ENCODE results near the gene ABHD2. TPM values are rescaled to one million over a fixed set of nuclear protein-coding genes. Genes with fewer than 3 reads are reported as not detected.
"Not testable (repeated sequence)": the region's sequence is repeated elsewhere in the genome, so short reads cannot be mapped to it uniquely, and the experiment has no call there.

ABHD2 gene
- total RNA-seq, 3 donors from 2014 or later = 48.9 to 72.6 (median 64.1) TPM

GRCh38 chr15:89115547-89115946 is 27.3 kb downstream of the ABHD2 start:
- Mint-ChIP-seq H3K36me3 (ENCODE audit: insufficient read depth) (peaks cover 33% of the 10 kb centered on the region), H3K4me1 (ENCODE audit: low read depth) (peaks cover 17% of the 10 kb centered on the region), H3K9me3 (no peaks in the 10 kb centered on the region), H3K4me3 (no peak overlapping the region), H3K27me3 (ENCODE audit: low read depth) (no peaks in the 10 kb centered on the region)
- ATAC-seq = no peak
- DNase-seq = no peak

- DNase-seq (no peak), ATAC-seq (no peak)
- H3K36me3 Mint-ChIP-seq (ENCODE audit: insufficient read depth) = peaks cover 42% of the 10 kb centered on the region
- H3K27me3 Mint-ChIP-seq (ENCODE audit: low read depth) = no peaks in the 10 kb centered on the region
- peaks cover 16% of the 10 kb centered on the region for H3K4me1 Mint-ChIP-seq (ENCODE audit: low read depth)
- no peaks in the 10 kb centered on the region for H3K9me3 Mint-ChIP-seq
- no peak overlapping the region for H3K4me3 Mint-ChIP-seq
Measured at GRCh38 chr15:89116404-89116803, 28.1 kb downstream of the ABHD2 start.

- Mint-ChIP-seq H3K4me3 (no peak overlapping the region), H3K27me3 (ENCODE audit: low read depth) (no peaks in the 10 kb centered on the region), H3K36me3 (ENCODE audit: insufficient read depth) (peaks cover 49% of the 10 kb centered on the region), H3K9me3 (no peaks in the 10 kb centered on the region), H3K4me1 (ENCODE audit: low read depth) (peaks cover 6% of the 10 kb centered on the region)
- no peak for DNase-seq
- no peak for ATAC-seq
Measured at GRCh38 chr15:89117790-89118189, 29.5 kb downstream of the ABHD2 start.

GRCh38 chr15:89118481-89118989 is 30.3 kb downstream of the ABHD2 start:
- H3K4me3 Mint-ChIP-seq = no peak overlapping the region
- no peaks in the 10 kb centered on the region for H3K4me1 Mint-ChIP-seq (ENCODE audit: low read depth)
- H3K27me3 Mint-ChIP-seq (ENCODE audit: low read depth) = no peaks in the 10 kb centered on the region
- H3K36me3 Mint-ChIP-seq (ENCODE audit: insufficient read depth) = peaks cover 50% of the 10 kb centered on the region
- DNase-seq = no peak
- no peaks in the 10 kb centered on the region for H3K9me3 Mint-ChIP-seq
- no peak for ATAC-seq

- H3K4me1 Mint-ChIP-seq (ENCODE audit: low read depth) = no peaks in the 10 kb centered on the region
- H3K4me3 Mint-ChIP-seq = no peak overlapping the region
Measured at GRCh38 chr15:89119489-89120478, 31.5 kb downstream of the ABHD2 start.

GRCh38 chr15:89120479-89121000 is 32.3 kb downstream of the ABHD2 start:
- not testable (repeated sequence) for ATAC-seq; DNase-seq; H3K4me1 Mint-ChIP-seq (ENCODE audit: low read depth); H3K4me3 Mint-ChIP-seq; H3K9me3 Mint-ChIP-seq; H3K27me3 Mint-ChIP-seq (ENCODE audit: low read depth)
- H3K36me3 Mint-ChIP-seq (ENCODE audit: insufficient read depth) = peaks cover 44% of the 10 kb centered on the region

More at GRCh38 chr15:89119489-89120478, 31.5 kb downstream of the ABHD2 start:
- DNase-seq (no peak), ATAC-seq (no peak)
- Mint-ChIP-seq H3K27me3 (ENCODE audit: low read depth) (no peaks in the 10 kb centered on the region), H3K9me3 (no peaks in the 10 kb centered on the region), H3K36me3 (ENCODE audit: insufficient read depth) (peaks cover 45% of the 10 kb centered on the region)

- peaks cover 50% of the 10 kb centered on the region for H3K36me3 Mint-ChIP-seq (ENCODE audit: insufficient read depth)
Measured at GRCh38 chr15:89121414-89121813, 33.2 kb downstream of the ABHD2 start.

GRCh38 chr15:89122505-89123180 is 34.4 kb downstream of the ABHD2 start:
- Mint-ChIP-seq H3K9me3 (no peaks in the 10 kb centered on the region), H3K36me3 (ENCODE audit: insufficient read depth) (peaks cover 42% of the 10 kb centered on the region), H3K4me3 (no peak overlapping the region), H3K4me1 (ENCODE audit: low read depth) (peaks cover 2% of the 10 kb centered on the region), H3K27me3 (ENCODE audit: low read depth) (no peaks in the 10 kb centered on the region)
- ATAC-seq (no peak), DNase-seq (no peak)

More at GRCh38 chr15:89121414-89121813, 33.2 kb downstream of the ABHD2 start:
- H3K4me3 Mint-ChIP-seq = no peak overlapping the region
- DNase-seq = no peak
- ATAC-seq = no peak
- H3K9me3 Mint-ChIP-seq = no peaks in the 10 kb centered on the region
- H3K4me1 Mint-ChIP-seq (ENCODE audit: low read depth) = peaks cover 2% of the 10 kb centered on the region
- no peaks in the 10 kb centered on the region for H3K27me3 Mint-ChIP-seq (ENCODE audit: low read depth)

- Mint-ChIP-seq H3K36me3 (ENCODE audit: insufficient read depth) (peaks cover 41% of the 10 kb centered on the region), H3K4me3 (no peak overlapping the region), H3K27me3 (ENCODE audit: low read depth) (no peaks in the 10 kb centered on the region), H3K9me3 (no peaks in the 10 kb centered on the region), H3K4me1 (ENCODE audit: low read depth) (peaks cover 2% of the 10 kb centered on the region)
- ATAC-seq = no peak
- DNase-seq = no peak
Measured at GRCh38 chr15:89123181-89123525, 34.9 kb downstream of the ABHD2 start.

- peaks cover 4% of the 10 kb centered on the region for H3K4me1 Mint-ChIP-seq (ENCODE audit: low read depth)
- no peaks in the 10 kb centered on the region for H3K27me3 Mint-ChIP-seq (ENCODE audit: low read depth)
- H3K9me3 Mint-ChIP-seq = no peaks in the 10 kb centered on the region
- no peak overlapping the region for H3K4me3 Mint-ChIP-seq
- ATAC-seq = no peak
- H3K36me3 Mint-ChIP-seq (ENCODE audit: insufficient read depth) = peaks cover 34% of the 10 kb centered on the region
- DNase-seq = no peak
Measured at GRCh38 chr15:89125088-89125826, 37.0 kb downstream of the ABHD2 start.

GRCh38 chr15:89126009-89126408 is 37.8 kb downstream of the ABHD2 start:
- ATAC-seq (no peak), DNase-seq (no peak)
- Mint-ChIP-seq H3K4me3 (no peak overlapping the region), H3K4me1 (ENCODE audit: low read depth) (peaks cover 10% of the 10 kb centered on the region), H3K36me3 (ENCODE audit: insufficient read depth) (peaks cover 34% of the 10 kb centered on the region), H3K27me3 (ENCODE audit: low read depth) (no peaks in the 10 kb centered on the region), H3K9me3 (no peaks in the 10 kb centered on the region)

- Mint-ChIP-seq H3K27me3 (ENCODE audit: low read depth) (no peaks in the 10 kb centered on the region), H3K4me3 (no peak overlapping the region), H3K9me3 (no peaks in the 10 kb centered on the region), H3K36me3 (ENCODE audit: insufficient read depth) (peaks cover 28% of the 10 kb centered on the region), H3K4me1 (ENCODE audit: low read depth) (peaks cover 18% of the 10 kb centered on the region)
- ATAC-seq (peak; percentile 48 to 75), DNase-seq (no peak)
Measured at GRCh38 chr15:89127054-89127702, 38.9 kb downstream of the ABHD2 start.

- no peaks in the 10 kb centered on the region for H3K9me3 Mint-ChIP-seq
- peaks cover 26% of the 10 kb centered on the region for H3K36me3 Mint-ChIP-seq (ENCODE audit: insufficient read depth)
- no peak overlapping the region for H3K4me3 Mint-ChIP-seq
- no peak for ATAC-seq
- no peaks in the 10 kb centered on the region for H3K27me3 Mint-ChIP-seq (ENCODE audit: low read depth)
- no peak for DNase-seq
- H3K4me1 Mint-ChIP-seq (ENCODE audit: low read depth) = peaks cover 27% of the 10 kb centered on the region
Measured at GRCh38 chr15:89128320-89129122, 40.3 kb downstream of the ABHD2 start.
